NCI-H2196 treated with DMSO at 0.1 percent for 48 hours (cell line): ENCODE data around the gene GPI.
"Not testable (repeated sequence)": the region's sequence is repeated elsewhere in the genome, so short reads cannot be mapped to it uniquely, and the experiment has no call there.

Source experiments
- DNase-seq: peaks from one replicate; lab custom pipeline; 2025; ENCODE audit not compliant: unreplicated experiment; lab: John Stamatoyannopoulos, UW

Gene GPI

GRCh38 chr19:34364830-34365462, at the start of gene GPI:
Gene GPI (plus strand): TSS chr19:34365196. CDS start chr19:34365267, 71 bp downstream.
- peak; percentile 55 for DNase-seq

- DNase-seq = no peak
Observed at GRCh38 chr19:34316247-34316646, 48.7 kb upstream of the GPI start.

GRCh38 chr19:34316741-34317301, 48.2 kb upstream of the GPI start:
- DNase-seq = no peak

GRCh38 chr19:34317311-34317927, 47.6 kb upstream of the GPI start:
- DNase-seq = peak; percentile 9

GRCh38 chr19:34319230-34319585, 45.8 kb upstream of the GPI start:
- DNase-seq = no peak

- DNase-seq = no peak
Observed at GRCh38 chr19:34319785-34320184, 45.2 kb upstream of the GPI start.

GRCh38 chr19:34320277-34320676, 44.7 kb upstream of the GPI start:
- no peak for DNase-seq

GRCh38 chr19:34321735-34322134, 43.3 kb upstream of the GPI start:
- DNase-seq = no peak

- DNase-seq = no peak
Observed at GRCh38 chr19:34323433-34324204, 41.4 kb upstream of the GPI start.

- no peak for DNase-seq
Observed at GRCh38 chr19:34324320-34324719, 40.7 kb upstream of the GPI start.

- no peak for DNase-seq
Observed at GRCh38 chr19:34325181-34325580, 39.8 kb upstream of the GPI start.

- no peak for DNase-seq
Observed at GRCh38 chr19:34325981-34326787, 38.8 kb upstream of the GPI start.

GRCh38 chr19:34327851-34328250, 37.1 kb upstream of the GPI start:
- no peak for DNase-seq

GRCh38 chr19:34328982-34329381, 36.0 kb upstream of the GPI start:
- DNase-seq = no peak

GRCh38 chr19:34330116-34330515, 34.9 kb upstream of the GPI start:
- DNase-seq = no peak

- not testable (repeated sequence) for DNase-seq
Observed at GRCh38 chr19:34330596-34330995, 34.4 kb upstream of the GPI start.

GRCh38 chr19:34331596-34331995, 33.4 kb upstream of the GPI start:
- DNase-seq = not testable (repeated sequence)

- no peak for DNase-seq
Observed at GRCh38 chr19:34332027-34332760, 32.8 kb upstream of the GPI start.

GRCh38 chr19:34335914-34336313, 29.1 kb upstream of the GPI start:
- no peak for DNase-seq

GRCh38 chr19:34336781-34337271, 28.2 kb upstream of the GPI start:
- no peak for DNase-seq
